ENCODE results near the gene CEPT1.

CEPT1 gene

DNA sequence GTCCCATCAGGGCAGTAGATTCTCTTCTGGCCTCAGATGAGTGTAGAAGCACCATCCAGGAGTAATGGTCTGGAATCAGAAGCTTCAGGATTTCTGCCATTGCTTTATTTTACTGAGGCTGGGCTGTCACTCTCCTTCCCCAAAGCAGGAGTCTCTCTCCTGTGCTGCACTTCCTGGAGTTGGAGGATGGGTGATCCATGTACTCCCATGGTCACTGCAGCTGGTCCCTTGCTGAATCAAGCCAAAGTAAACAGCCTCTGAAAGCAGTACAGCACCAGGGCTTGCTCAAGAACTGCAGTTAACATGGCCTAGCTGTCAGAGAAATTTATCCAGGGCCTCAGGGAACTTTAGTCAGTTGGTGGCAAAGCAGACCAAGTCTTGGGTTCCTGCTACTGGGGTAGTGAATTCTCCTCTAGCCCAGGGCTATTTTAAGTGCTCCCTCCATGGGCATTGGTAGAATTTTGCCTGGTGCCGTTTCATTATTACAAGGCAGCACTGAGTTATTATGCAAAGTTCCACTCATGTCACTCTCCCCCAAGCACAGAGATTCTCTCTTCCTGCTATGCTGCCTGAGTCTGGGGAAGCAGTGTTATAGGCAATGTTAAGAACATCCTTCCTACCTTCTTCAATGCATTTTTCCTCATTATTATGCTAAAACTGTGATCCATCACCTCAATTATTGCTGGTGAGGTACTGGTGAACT is 29.7 kb upstream of the CEPT1 start:
- Histone ChIP-seq H3K4me2 (ENCODE audit: low read length) (no peak overlapping the region), H3K9ac (ENCODE audit: low read length) (no peak overlapping the region), H3K4me1 (ENCODE audit: insufficient read depth, low read length, severe bottlenecking) (no peaks in the 10 kb centered on the region), H2AFZ (ENCODE audit: low read length) (no peak overlapping the region), H3K36me3 (ENCODE audit: insufficient read depth, low read length) (peaks cover 22% of the 10 kb centered on the region; the same call in 1 of the 2 replicates), H3K79me2 (ENCODE audit: insufficient read depth, low read length) (no peaks in the 10 kb centered on the region), H3F3A (ENCODE audit: insufficient read depth, low read length) (no peaks in the 10 kb centered on the region), H4K20me1 (ENCODE audit: insufficient read depth, low read length) (no peaks in the 10 kb centered on the region), H3K27ac (ENCODE audit: low read depth, low read length, poor library complexity, severe bottlenecking) (no peak overlapping the region), H3K27me3 (ENCODE audit: insufficient read depth, low read length) (no peaks in the 10 kb centered on the region), H3K4me3 (ENCODE audit: low read depth, low read length, poor library complexity, severe bottlenecking) (no peak overlapping the region), H3K9me2 (ENCODE audit: low read depth, low read length) (no peaks in the 10 kb centered on the region), H3K9me3 (ENCODE audit: low read length) (peaks cover 8% of the 10 kb centered on the region; the same call in 1 of the 2 replicates)
- TF ChIP-seq, protein P1, sequence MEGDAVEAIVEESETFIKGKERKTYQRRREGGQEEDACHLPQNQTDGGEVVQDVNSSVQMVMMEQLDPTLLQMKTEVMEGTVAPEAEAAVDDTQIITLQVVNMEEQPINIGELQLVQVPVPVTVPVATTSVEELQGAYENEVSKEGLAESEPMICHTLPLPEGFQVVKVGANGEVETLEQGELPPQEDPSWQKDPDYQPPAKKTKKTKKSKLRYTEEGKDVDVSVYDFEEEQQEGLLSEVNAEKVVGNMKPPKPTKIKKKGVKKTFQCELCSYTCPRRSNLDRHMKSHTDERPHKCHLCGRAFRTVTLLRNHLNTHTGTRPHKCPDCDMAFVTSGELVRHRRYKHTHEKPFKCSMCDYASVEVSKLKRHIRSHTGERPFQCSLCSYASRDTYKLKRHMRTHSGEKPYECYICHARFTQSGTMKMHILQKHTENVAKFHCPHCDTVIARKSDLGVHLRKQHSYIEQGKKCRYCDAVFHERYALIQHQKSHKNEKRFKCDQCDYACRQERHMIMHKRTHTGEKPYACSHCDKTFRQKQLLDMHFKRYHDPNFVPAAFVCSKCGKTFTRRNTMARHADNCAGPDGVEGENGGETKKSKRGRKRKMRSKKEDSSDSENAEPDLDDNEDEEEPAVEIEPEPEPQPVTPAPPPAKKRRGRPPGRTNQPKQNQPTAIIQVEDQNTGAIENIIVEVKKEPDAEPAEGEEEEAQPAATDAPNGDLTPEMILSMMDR (IDR thresholded peaks at IDR 0.05; ENCODE audit: low read length): no peak
- TF ChIP-seq EZH2 (IDR thresholded peaks at IDR 0.05; ENCODE audit: borderline replicate concordance, low read length): no peak

DNA sequence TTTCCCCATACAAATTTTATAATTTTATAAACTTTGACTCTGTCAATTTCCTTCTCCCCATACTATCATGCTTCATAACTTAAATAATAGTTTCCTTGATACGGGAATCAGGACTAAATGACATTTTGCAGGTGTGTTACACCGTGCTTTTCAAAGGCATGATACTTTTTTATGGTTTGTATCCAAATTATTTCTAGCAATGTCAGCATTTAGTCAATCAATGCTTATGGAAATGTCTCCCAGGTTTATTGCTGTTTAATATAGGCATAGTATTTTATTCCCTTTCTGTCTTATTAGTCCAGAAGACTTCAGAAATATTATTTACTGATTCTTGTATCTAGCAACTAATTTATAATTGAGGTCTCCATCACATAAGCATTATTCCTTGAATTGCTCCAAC is 23.5 kb upstream of the CEPT1 start:
- Histone ChIP-seq H2AFZ (ENCODE audit: low read length) (no peak overlapping the region), H4K20me1 (ENCODE audit: insufficient read depth, low read length) (no peaks in the 10 kb centered on the region), H3K4me1 (ENCODE audit: insufficient read depth, low read length, severe bottlenecking) (no peaks in the 10 kb centered on the region), H3K36me3 (ENCODE audit: insufficient read depth, low read length) (peaks cover 72% of the 10 kb centered on the region), H3K4me3 (ENCODE audit: low read depth, low read length, poor library complexity, severe bottlenecking) (no peak overlapping the region), H3K27me3 (ENCODE audit: insufficient read depth, low read length) (no peaks in the 10 kb centered on the region), H3F3A (ENCODE audit: insufficient read depth, low read length) (no peaks in the 10 kb centered on the region), H3K4me2 (ENCODE audit: low read length) (no peak overlapping the region), H3K9me3 (ENCODE audit: low read length) (no peaks in the 10 kb centered on the region), H3K9me2 (ENCODE audit: low read depth, low read length) (no peaks in the 10 kb centered on the region), H3K9ac (ENCODE audit: low read length) (no peak overlapping the region), H3K79me2 (ENCODE audit: insufficient read depth, low read length) (no peaks in the 10 kb centered on the region), H3K27ac (ENCODE audit: low read depth, low read length, poor library complexity, severe bottlenecking) (no peak overlapping the region)
- TF ChIP-seq, protein P1 (IDR thresholded peaks at IDR 0.05; ENCODE audit: low read length): no peak
- TF ChIP-seq EZH2 (IDR thresholded peaks at IDR 0.05; ENCODE audit: borderline replicate concordance, low read length): no peak

DNA sequence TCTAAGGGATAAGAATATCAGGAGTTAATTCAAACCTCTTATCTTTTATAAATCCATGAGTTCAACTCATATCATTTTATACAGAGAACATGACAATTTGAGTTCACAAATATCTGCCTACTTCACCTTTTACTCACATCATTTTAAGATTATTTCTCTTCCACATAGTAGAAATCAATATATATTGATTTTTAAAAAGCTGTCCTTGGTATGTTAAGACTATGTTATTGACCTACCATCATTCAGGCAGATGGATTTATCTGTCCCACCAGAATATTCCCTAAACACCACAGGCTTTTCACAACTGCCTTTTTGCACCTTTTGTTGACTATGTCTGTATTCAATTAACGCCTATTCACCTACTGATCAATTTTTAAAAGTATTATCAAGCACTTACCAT is 13.7 kb upstream of the CEPT1 start:
- Histone ChIP-seq H3K9me3 (ENCODE audit: low read length) (no peaks in the 10 kb centered on the region), H3F3A (ENCODE audit: insufficient read depth, low read length) (peaks cover 19% of the 10 kb centered on the region), H3K9me2 (ENCODE audit: low read depth, low read length) (no peaks in the 10 kb centered on the region), H2AFZ (ENCODE audit: low read length) (no peak overlapping the region), H3K4me3 (ENCODE audit: low read depth, low read length, poor library complexity, severe bottlenecking) (peak overlapping the region; percentile 53), H3K4me1 (ENCODE audit: insufficient read depth, low read length, severe bottlenecking) (peaks cover 52% of the 10 kb centered on the region), H3K79me2 (ENCODE audit: insufficient read depth, low read length) (peaks cover 10% of the 10 kb centered on the region), H3K27ac (ENCODE audit: low read depth, low read length, poor library complexity, severe bottlenecking) (peak overlapping the region; percentile 97), H3K9ac (ENCODE audit: low read length) (peak overlapping the region; percentile 51), H3K27me3 (ENCODE audit: insufficient read depth, low read length) (no peaks in the 10 kb centered on the region), H3K4me2 (ENCODE audit: low read length) (peak overlapping the region; percentile 63), H4K20me1 (ENCODE audit: insufficient read depth, low read length) (no peaks in the 10 kb centered on the region), H3K36me3 (ENCODE audit: insufficient read depth, low read length) (peaks cover 71% of the 10 kb centered on the region)
- no peak for TF ChIP-seq EZH2 (IDR thresholded peaks at IDR 0.05; ENCODE audit: borderline replicate concordance, low read length)
- TF ChIP-seq, protein P1 (IDR thresholded peaks at IDR 0.05; ENCODE audit: low read length): no peak
